ENCODE data around the gene EHD3.

EHD3 gene

GRCh38 chr2:31233231-31233630 lies 721 bp upstream of the EHD3 start:
- Histone ChIP-seq H3K9me2 (replicated peaks; ENCODE audit: insufficient read depth, low read length) (no peaks in the 10 kb centered on the region), H2AFZ (ENCODE audit: low read length) (peak overlapping the region; percentile 96), H3F3A (ENCODE audit: insufficient read depth, low read length) (0 out of 2 replicates have a peak, but pooled peaks cover 2% of the 10 kb centered on the region), H3K27me3 (replicated peaks; ENCODE audit: insufficient read depth, low read length) (no peaks in the 10 kb centered on the region), H3K9me3 (replicated peaks; ENCODE audit: insufficient read depth, low read length) (no peaks in the 10 kb centered on the region), H3K4me1 (ENCODE audit: low read length) (peaks cover 29% of the 10 kb centered on the region), H3K27ac (ENCODE audit: low read length) (no peak overlapping the region), H3K36me3 (replicated peaks; ENCODE audit: insufficient read depth, low read length) (no peaks in the 10 kb centered on the region), H4K20me1 (ENCODE audit: insufficient read depth, low read length) (no peaks in the 10 kb centered on the region), H3K79me2 (ENCODE audit: low read length) (no peaks in the 10 kb centered on the region), H3K4me2 (ENCODE audit: low read depth, low read length) (peak overlapping the region; percentile 73), H3K4me3 (ENCODE audit: low read length) (peak overlapping the region; percentile 65), H3K9ac (ENCODE audit: low read length) (peak overlapping the region; percentile 9; the same call in 1 of the 2 replicates)
- TF ChIP-seq EZH2phosphoT487 (IDR thresholded peaks at IDR 0.05; ENCODE audit: low read length) (no peak), EZH2 (optimal IDR thresholded peaks at IDR 0.05; ENCODE audit: low read depth, low read length) (no peak)
- TF ChIP-seq, protein P1, sequence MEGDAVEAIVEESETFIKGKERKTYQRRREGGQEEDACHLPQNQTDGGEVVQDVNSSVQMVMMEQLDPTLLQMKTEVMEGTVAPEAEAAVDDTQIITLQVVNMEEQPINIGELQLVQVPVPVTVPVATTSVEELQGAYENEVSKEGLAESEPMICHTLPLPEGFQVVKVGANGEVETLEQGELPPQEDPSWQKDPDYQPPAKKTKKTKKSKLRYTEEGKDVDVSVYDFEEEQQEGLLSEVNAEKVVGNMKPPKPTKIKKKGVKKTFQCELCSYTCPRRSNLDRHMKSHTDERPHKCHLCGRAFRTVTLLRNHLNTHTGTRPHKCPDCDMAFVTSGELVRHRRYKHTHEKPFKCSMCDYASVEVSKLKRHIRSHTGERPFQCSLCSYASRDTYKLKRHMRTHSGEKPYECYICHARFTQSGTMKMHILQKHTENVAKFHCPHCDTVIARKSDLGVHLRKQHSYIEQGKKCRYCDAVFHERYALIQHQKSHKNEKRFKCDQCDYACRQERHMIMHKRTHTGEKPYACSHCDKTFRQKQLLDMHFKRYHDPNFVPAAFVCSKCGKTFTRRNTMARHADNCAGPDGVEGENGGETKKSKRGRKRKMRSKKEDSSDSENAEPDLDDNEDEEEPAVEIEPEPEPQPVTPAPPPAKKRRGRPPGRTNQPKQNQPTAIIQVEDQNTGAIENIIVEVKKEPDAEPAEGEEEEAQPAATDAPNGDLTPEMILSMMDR (IDR thresholded peaks at IDR 0.05; ENCODE audit: low read length), result no peak
- no peak for DNase-seq

- peaks cover 15% of the 10 kb centered on the region for H3K4me1 ChIP-seq (ENCODE audit: low read length)
- H3K27me3 ChIP-seq (replicated peaks; ENCODE audit: insufficient read depth, low read length), result no peaks in the 10 kb centered on the region
- H4K20me1 ChIP-seq (ENCODE audit: insufficient read depth, low read length), result no peaks in the 10 kb centered on the region
- no peak overlapping the region for H3K4me2 ChIP-seq (ENCODE audit: low read depth, low read length)
- 0 out of 2 replicates have a peak, but pooled peaks cover 2% of the 10 kb centered on the region for H3F3A ChIP-seq (ENCODE audit: insufficient read depth, low read length)
- no peak overlapping the region for H3K27ac ChIP-seq (ENCODE audit: low read length)
- no peak overlapping the region for H2AFZ ChIP-seq (ENCODE audit: low read length)
- H3K9me3 ChIP-seq (replicated peaks; ENCODE audit: insufficient read depth, low read length), result no peaks in the 10 kb centered on the region
- H3K79me2 ChIP-seq (ENCODE audit: low read length), result no peaks in the 10 kb centered on the region
- H3K9me2 ChIP-seq (replicated peaks; ENCODE audit: insufficient read depth, low read length), result no peaks in the 10 kb centered on the region
- no peaks in the 10 kb centered on the region for H3K36me3 ChIP-seq (replicated peaks; ENCODE audit: insufficient read depth, low read length)
- TF ChIP-seq, protein P1 (IDR thresholded peaks at IDR 0.05; ENCODE audit: low read length), result no peak
- TF ChIP-seq EZH2 (optimal IDR thresholded peaks at IDR 0.05; ENCODE audit: low read depth, low read length) (no peak), EZH2phosphoT487 (IDR thresholded peaks at IDR 0.05; ENCODE audit: low read length) (no peak)
- no peak overlapping the region for H3K4me3 ChIP-seq (ENCODE audit: low read length)
- H3K9ac ChIP-seq (ENCODE audit: low read length), result no peak overlapping the region
- DNase-seq, result no peak
Measured at GRCh38 chr2:31234683-31235503, 941 bp downstream of the EHD3 start.

DNA sequence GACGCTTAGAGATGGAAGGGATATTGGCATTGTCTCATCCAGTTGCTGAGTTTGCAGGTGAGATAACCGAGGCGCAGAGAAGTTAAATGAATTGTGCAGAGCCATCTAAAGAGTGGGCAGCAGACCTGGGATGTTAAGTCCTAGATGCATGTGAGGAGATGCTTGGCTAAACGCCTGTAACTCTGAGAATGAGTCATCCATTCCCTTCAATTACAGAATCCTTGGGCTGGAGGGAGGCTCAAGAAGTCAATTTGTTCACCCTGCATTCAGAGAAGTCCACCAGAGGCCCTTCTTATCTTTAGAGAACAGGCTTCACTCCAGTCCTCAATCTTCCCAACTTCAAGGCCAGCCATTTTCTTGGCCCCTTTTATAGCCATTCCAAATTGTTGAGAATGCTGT lies 1.6 kb downstream of the EHD3 start:
- no peak overlapping the region for H3K4me2 ChIP-seq (ENCODE audit: low read depth, low read length)
- no peaks in the 10 kb centered on the region for H4K20me1 ChIP-seq (ENCODE audit: insufficient read depth, low read length)
- TF ChIP-seq, protein P1 (IDR thresholded peaks at IDR 0.05; ENCODE audit: low read length), result no peak
- no peak for TF ChIP-seq EZH2 (optimal IDR thresholded peaks at IDR 0.05; ENCODE audit: low read depth, low read length)
- no peak for TF ChIP-seq EZH2phosphoT487 (IDR thresholded peaks at IDR 0.05; ENCODE audit: low read length)
- H2AFZ ChIP-seq (ENCODE audit: low read length), result no peak overlapping the region
- no peaks in the 10 kb centered on the region for H3K9me3 ChIP-seq (replicated peaks; ENCODE audit: insufficient read depth, low read length)
- no peak for DNase-seq
- H3K9ac ChIP-seq (ENCODE audit: low read length), result no peak overlapping the region
- H3K9me2 ChIP-seq (replicated peaks; ENCODE audit: insufficient read depth, low read length), result no peaks in the 10 kb centered on the region
- no peaks in the 10 kb centered on the region for H3K36me3 ChIP-seq (replicated peaks; ENCODE audit: insufficient read depth, low read length)
- H3K4me3 ChIP-seq (ENCODE audit: low read length), result no peak overlapping the region
- no peaks in the 10 kb centered on the region for H3K79me2 ChIP-seq (ENCODE audit: low read length)
- H3F3A ChIP-seq (ENCODE audit: insufficient read depth, low read length), result 0 out of 2 replicates have a peak, but pooled peaks cover 2% of the 10 kb centered on the region
- peaks cover 11% of the 10 kb centered on the region for H3K4me1 ChIP-seq (ENCODE audit: low read length)
- H3K27me3 ChIP-seq (replicated peaks; ENCODE audit: insufficient read depth, low read length), result no peaks in the 10 kb centered on the region
- H3K27ac ChIP-seq (ENCODE audit: low read length), result no peak overlapping the region

All from MM.1S (cell line).